Uterus (tissue), 4 donors: ENCODE data around the gene PITX3. TPM values are rescaled to one million over a fixed set of nuclear protein-coding genes. Genes with fewer than 3 reads are reported as not detected.

Experiments used
- DNase-seq, 2 donors: peaks; one replicate each; pipeline ENCODE4 v3.0.0-alpha.2; 2019 to 2020
- H3K27ac ChIP-seq, 2 donors: fragments of 200-600 bp; sonication (generic); 1 replicate in 1 of 2; 2 replicates in 1 of 2; pipeline ENCODE4 v1.5.1; 2016 to 2018
- H3K27me3 ChIP-seq, 2 donors: fragments of 200-600 bp; sonication (generic); one replicate each; pipeline ENCODE4 v1.5.1; 2018 to 2019; ENCODE audit warnings: control low read depth in 1 of 2
- H3K36me3 ChIP-seq, 2 donors: fragments of 200-600 bp; sonication (generic); one replicate each; pipeline ENCODE4 v1.5.1; 2019; ENCODE audit warnings: control low read depth in 1 of 2
- H3K4me1 ChIP-seq, 2 donors: fragments of 200-600 bp; sonication (generic); one replicate each; pipeline ENCODE4 v1.5.1; 2018 to 2019; ENCODE audit warnings: control low read depth in 1 of 2
- H3K4me3 ChIP-seq, 2 donors: fragments of 200-600 bp; sonication (generic); 1 replicate in 1 of 2; 2 replicates in 1 of 2; pipeline ENCODE4 v1.5.1; 2018 to 2019; ENCODE audit warnings: mild to moderate bottlenecking in 1 of 2
- H3K9me3 ChIP-seq, 2 donors: fragments of 200-600 bp; sonication (generic); one replicate each; pipeline ENCODE4 v1.5.1; 2019; ENCODE audit warnings: control low read depth in 1 of 2
- CTCF ChIP-seq, 4 experiments: fragments of 200-600 bp in 2 of 4; fragments of 450-650 bp in 2 of 4; sonication (generic) in 2 of 4; IDR thresholded peaks; one replicate each; pipeline ENCODE4 v1.5.1; 2016 to 2019; ENCODE audit warnings: antibody characterized with exemption in 4 of 4, mild to moderate bottlenecking in 2 of 4, moderate library complexity in 1 of 4
- POLR2A ChIP-seq, 2 donors: fragments of 450-650 bp; IDR thresholded peaks; one replicate each; pipeline ENCODE4 v1.6.1; 2016; ENCODE audit warnings: antibody characterized with exemption in 2 of 2, mild to moderate bottlenecking in 1 of 2, moderate library complexity in 1 of 2
- intact Hi-C: fragments of 100-400 bp; cut with DNase I; formaldehyde crosslinking; loops from one replicate; pipeline ENCODE4 v1.15.1; 2023; ENCODE audit warnings: low total_unique reads
- total RNA-seq, 4 donors: library from RNA; depleted of rRNA in 3 of 4; stranded (reverse); fragments of >200 nt in 3 of 4; gene quantifications; one replicate each; pipeline versions ENCODE4 v1.1.0 to v1.2.4, GENCODE V29; 2014 to 2023
- donor health status: DM: yes; HTN: yes; CAD: no.

The PITX3 gene
- total RNA-seq, 4 donors from 2014 or later, result not detected

GRCh38 chr10:102285133-102285532, 43.8 kb upstream of the PITX3 start:
- TF ChIP-seq POLR2A (IDR thresholded peaks at IDR 0.05) (no peak), CTCF (IDR thresholded peaks at IDR 0.05) (no peak)
- Histone ChIP-seq H3K4me1 (peaks cover 5% of the 10 kb centered on the region in 2 donors), H3K27me3 (no peaks in the 10 kb centered on the region), H3K4me3 (no peak overlapping the region), H3K36me3 (no peaks in the 10 kb centered on the region), H3K27ac (no peak overlapping the region), H3K9me3 (no peaks in the 10 kb centered on the region)
- intact Hi-C loops, result no loop called here
- DNase-seq, result no peak

DNA sequence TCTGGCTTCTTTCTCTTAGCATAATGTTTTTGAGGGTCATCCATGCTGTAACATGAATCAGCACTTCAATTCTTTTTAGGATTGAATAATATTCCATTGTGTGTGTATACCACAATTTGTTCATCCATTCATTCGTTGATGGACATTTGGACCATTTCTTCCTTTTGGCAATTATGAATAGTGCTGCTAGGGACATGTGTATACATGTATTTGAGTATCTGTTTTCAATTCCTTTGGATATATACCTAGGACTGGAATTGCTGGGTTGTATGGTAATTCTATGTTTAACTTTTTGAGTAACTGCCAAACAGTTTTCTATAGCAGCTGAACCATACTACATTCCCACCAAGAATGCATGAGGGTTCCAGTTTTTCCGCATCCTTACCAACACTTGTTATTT, 43.2 kb upstream of the PITX3 start:
- Histone ChIP-seq H3K36me3 (no peaks in the 10 kb centered on the region), H3K4me1 (peaks cover 6 to 8% of the 10 kb centered on the region in 2 donors), H3K4me3 (no peak overlapping the region), H3K27ac (no peak overlapping the region), H3K9me3 (no peaks in the 10 kb centered on the region), H3K27me3 (no peaks in the 10 kb centered on the region)
- intact Hi-C loops, result no loop called here
- TF ChIP-seq POLR2A (IDR thresholded peaks at IDR 0.05) (no peak), CTCF (IDR thresholded peaks at IDR 0.05) (no peak)
- no peak for DNase-seq

GRCh38 chr10:102283890-102284289, 42.6 kb upstream of the PITX3 start:
- Histone ChIP-seq H3K9me3 (no peaks in the 10 kb centered on the region), H3K27ac (no peak overlapping the region), H3K36me3 (no peaks in the 10 kb centered on the region), H3K4me1 (peaks cover 6 to 8% of the 10 kb centered on the region in 2 donors), H3K27me3 (no peaks in the 10 kb centered on the region), H3K4me3 (no peak overlapping the region)
- TF ChIP-seq CTCF (IDR thresholded peaks at IDR 0.05), result no peak
- no peak for TF ChIP-seq POLR2A (IDR thresholded peaks at IDR 0.05)
- no peak for DNase-seq
- intact Hi-C loops, result no loop called here

- intact Hi-C loops, result no loop called here
- H3K36me3 ChIP-seq, result no peaks in the 10 kb centered on the region
These were observed 42.2 kb upstream of the PITX3 start for GRCh38 chr10:102283488-102283887.

DNA sequence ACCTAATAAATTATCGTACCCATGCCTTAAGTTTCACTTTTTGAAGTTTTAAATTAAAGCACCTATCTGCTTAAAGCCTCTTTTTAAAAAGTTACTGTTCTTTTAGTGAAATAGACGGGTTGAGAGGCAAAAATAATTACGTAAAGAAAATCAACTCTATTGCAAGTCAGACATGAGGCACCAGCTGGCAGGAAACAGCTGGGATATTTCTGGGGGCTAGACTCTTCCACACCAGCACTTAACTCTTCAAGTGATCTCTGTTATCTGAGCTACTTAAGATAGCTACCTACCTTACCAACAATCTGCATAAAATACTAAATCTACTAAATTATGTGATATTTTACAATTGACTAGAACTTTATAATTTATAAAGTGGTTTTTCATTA, 39.8 kb upstream of the PITX3 start:
- Histone ChIP-seq H3K9me3 (no peaks in the 10 kb centered on the region), H3K27me3 (no peaks in the 10 kb centered on the region), H3K27ac (peak overlapping the region in 1 of 2 donors; percentile 48), H3K36me3 (no peaks in the 10 kb centered on the region), H3K4me1 (peaks cover 6 to 8% of the 10 kb centered on the region in 2 donors), H3K4me3 (no peak overlapping the region)
- no peak for DNase-seq
- intact Hi-C loops, result no loop called here
- TF ChIP-seq POLR2A (IDR thresholded peaks at IDR 0.05) (no peak), CTCF (IDR thresholded peaks at IDR 0.05) (no peak)

More at GRCh38 chr10:102283488-102283887, 42.2 kb upstream of the PITX3 start:
- H3K4me3 ChIP-seq, result no peak overlapping the region
- no peak for DNase-seq
- H3K4me1 ChIP-seq, result peaks cover 6 to 8% of the 10 kb centered on the region in 2 donors
- no peak overlapping the region for H3K27ac ChIP-seq
- TF ChIP-seq POLR2A (IDR thresholded peaks at IDR 0.05) (no peak), CTCF (IDR thresholded peaks at IDR 0.05) (no peak)
- no peaks in the 10 kb centered on the region for H3K9me3 ChIP-seq
- no peaks in the 10 kb centered on the region for H3K27me3 ChIP-seq
